Natural killer cell treated with Interleukin-12 subunit alpha and Interleukin-12 subunit beta and Interleukin-15 and Interleukin-18, amount 100 ng/mL, for 72 hours (primary cell): Measurements from ENCODE around the gene OMG. TPM values are rescaled to one million over a fixed set of nuclear protein-coding genes. Genes with fewer than 3 reads are reported as not detected.
A peak's percentile ranks its signal among the peaks of the same experiment; 100 is the strongest.
"Not testable (repeated sequence)": the region's sequence is repeated elsewhere in the genome, so short reads cannot be mapped to it uniquely, and the experiment has no call there.

ENCODE experiments used
- ATAC-seq, 2 donors: fragments of 150-1000 bp; cut with Tn5 transposase in 1 of 2; sonication (Bioruptor Pico), chemical (Tn5 transposase) in 1 of 2; 2 replicates each; pipeline ENCODE4 v1.10.0; 2021
- DNase-seq: peaks from one replicate; pipeline ENCODE4 v3.0.0; 2022; ENCODE audit warnings: low spot score
- H3K27ac Mint-ChIP-seq, 2 donors: 1 replicate in 1 of 2; 2 replicates in 1 of 2; pipeline ENCODE4 v1.8.0; 2022; ENCODE audit warnings: mixed read lengths in 2 of 2, mild to moderate bottlenecking in 1 of 2, moderate library complexity in 1 of 2
- H3K27me3 Mint-ChIP-seq, 2 donors: 1 replicate in 1 of 2; 2 replicates in 1 of 2; pipeline ENCODE4 v1.8.0; 2022; ENCODE audit warnings: mixed read lengths in 2 of 2
- H3K36me3 Mint-ChIP-seq: one replicate; pipeline ENCODE4 v1.8.0; 2022; ENCODE audit warnings: mixed read lengths
- H3K4me1 Mint-ChIP-seq, 2 donors: 1 replicate in 1 of 2; 2 replicates in 1 of 2; pipeline ENCODE4 v1.8.0; 2022; ENCODE audit warnings: low read depth in 2 of 2, mixed read lengths in 2 of 2, mild to moderate bottlenecking in 1 of 2
- H3K4me3 Mint-ChIP-seq: one replicate; pipeline ENCODE4 v1.8.0; 2022; ENCODE audit warnings: mixed read lengths
- H3K9me3 Mint-ChIP-seq: 2 replicates; pipeline ENCODE4 v1.8.0; 2022; ENCODE audit warnings: mixed read lengths
- total RNA-seq, 2 donors: library from RNA; stranded (reverse); gene quantifications; one replicate each; pipeline ENCODE4 v1.2.3, GENCODE V29; 2022

The OMG gene
- total RNA-seq, 2 donors from 2014 or later: 0.48 to 1.4 TPM

GRCh38 chr17:31314782-31315100 lies 17.7 kb upstream of the OMG start:
- DNase-seq: no peak
- Mint-ChIP-seq H3K27ac (peak overlapping the region; percentile 90 to 93), H3K4me1 (peaks cover 35 to 60% of the 10 kb centered on the region in 2 donors), H3K27me3 (no peaks in the 10 kb centered on the region), H3K9me3 (no peaks in the 10 kb centered on the region), H3K36me3 (peaks cover 11% of the 10 kb centered on the region), H3K4me3 (peak overlapping the region; percentile 79)
- no peak for ATAC-seq

GRCh38 chr17:31313982-31314781 lies 17.1 kb upstream of the OMG start, which contains the start of gene EVI2B:
TSS of gene EVI2B (minus strand) at chr17:31314054. CDS start at chr17:31305609, 8,445 bp downstream.
- Mint-ChIP-seq H3K27me3 (no peaks in the 10 kb centered on the region), H3K9me3 (no peaks in the 10 kb centered on the region), H3K4me3 (peak within 1 kb of the TSS; percentile 79), H3K27ac (peak within 1 kb of the TSS; percentile 90 to 93), H3K36me3 (peaks cover 11% of the 10 kb centered on the region), H3K4me1 (peaks cover 39 to 60% of the 10 kb centered on the region in 2 donors)
- DNase-seq: peak; percentile 65
- ATAC-seq: peak; percentile 77 to 79

GRCh38 chr17:31312223-31312622 lies 15.2 kb upstream of the OMG start:
- not testable (repeated sequence) for H3K9me3 Mint-ChIP-seq, DNase-seq, H3K36me3 Mint-ChIP-seq, ATAC-seq, H3K27me3 Mint-ChIP-seq
- H3K4me3 Mint-ChIP-seq: peak overlapping the region; percentile 79
- peak overlapping the region; percentile 90 to 93 for H3K27ac Mint-ChIP-seq
- H3K4me1 Mint-ChIP-seq: peaks cover 34 to 60% of the 10 kb centered on the region in 2 donors

GRCh38 chr17:31311526-31311925 lies 14.5 kb upstream of the OMG start:
- H3K9me3 Mint-ChIP-seq: no peaks in the 10 kb centered on the region
- peak overlapping the region; percentile 90 to 93 for H3K27ac Mint-ChIP-seq
- DNase-seq (no peak), ATAC-seq (peak; percentile 5 to 25)
- no peaks in the 10 kb centered on the region for H3K36me3 Mint-ChIP-seq
- H3K27me3 Mint-ChIP-seq: no peaks in the 10 kb centered on the region
- peaks cover 32 to 54% of the 10 kb centered on the region in 2 donors for H3K4me1 Mint-ChIP-seq
- peak overlapping the region; percentile 79 for H3K4me3 Mint-ChIP-seq

- Mint-ChIP-seq H3K36me3 (peaks cover 5% of the 10 kb centered on the region), H3K27me3 (no peaks in the 10 kb centered on the region), H3K4me1 (peaks cover 35 to 61% of the 10 kb centered on the region in 2 donors), H3K9me3 (no peaks in the 10 kb centered on the region), H3K4me3 (peak overlapping the region; percentile 79), H3K27ac (peak overlapping the region; percentile 90 to 93)
- no peak for DNase-seq
- ATAC-seq: peak in 1 of 2 donors; percentile 41
These were observed 13.8 kb upstream of the OMG start for GRCh38 chr17:31310886-31311285.

GRCh38 chr17:31310260-31310659 lies 13.2 kb upstream of the OMG start:
- Mint-ChIP-seq H3K27me3 (no peaks in the 10 kb centered on the region), H3K4me3 (peak overlapping the region; percentile 79), H3K36me3 (peaks cover 11% of the 10 kb centered on the region), H3K9me3 (peaks cover under 1% of the 10 kb centered on the region), H3K27ac (peak overlapping the region; percentile 90 to 93), H3K4me1 (peaks cover 37 to 67% of the 10 kb centered on the region in 2 donors)
- DNase-seq: no peak
- no peak for ATAC-seq

- Mint-ChIP-seq H3K4me1 (peaks cover 38 to 69% of the 10 kb centered on the region in 2 donors), H3K36me3 (peaks cover 18% of the 10 kb centered on the region)
- ATAC-seq: no peak
These were observed 12.5 kb upstream of the OMG start for GRCh38 chr17:31309556-31309955.

GRCh38 chr17:31308372-31309334 lies 11.6 kb upstream of the OMG start:
- H3K9me3 Mint-ChIP-seq: peaks cover 5% of the 10 kb centered on the region
- peaks cover 25% of the 10 kb centered on the region for H3K36me3 Mint-ChIP-seq
- no peak for DNase-seq

More at GRCh38 chr17:31309556-31309955, 12.5 kb upstream of the OMG start:
- no peak for DNase-seq
- peak overlapping the region; percentile 90 to 93 for H3K27ac Mint-ChIP-seq
- peak overlapping the region; percentile 79 for H3K4me3 Mint-ChIP-seq
- H3K27me3 Mint-ChIP-seq: no peaks in the 10 kb centered on the region
- H3K9me3 Mint-ChIP-seq: peaks cover 5% of the 10 kb centered on the region

GRCh38 chr17:31307640-31308039 lies 10.6 kb upstream of the OMG start:
- Mint-ChIP-seq H3K9me3 (peaks cover 5% of the 10 kb centered on the region), H3K4me3 (peak overlapping the region; percentile 79), H3K4me1 (peaks cover 38 to 71% of the 10 kb centered on the region in 2 donors), H3K36me3 (peaks cover 31% of the 10 kb centered on the region), H3K27ac (peak overlapping the region; percentile 90 to 93), H3K27me3 (no peaks in the 10 kb centered on the region)
- no peak for ATAC-seq
- DNase-seq: no peak

More at GRCh38 chr17:31308372-31309334, 11.6 kb upstream of the OMG start:
- H3K4me3 Mint-ChIP-seq: peak overlapping the region; percentile 79
- peak overlapping the region; percentile 90 to 93 for H3K27ac Mint-ChIP-seq
- peaks cover 38 to 71% of the 10 kb centered on the region in 2 donors for H3K4me1 Mint-ChIP-seq
- H3K27me3 Mint-ChIP-seq: no peaks in the 10 kb centered on the region
- peak; percentile 64 to 69 for ATAC-seq

- DNase-seq (no peak), ATAC-seq (no peak)
- no peak overlapping the region for H3K27ac Mint-ChIP-seq
- H3K9me3 Mint-ChIP-seq: no peaks in the 10 kb centered on the region
- peaks cover 7 to 17% of the 10 kb centered on the region in 2 donors for H3K4me1 Mint-ChIP-seq
- H3K4me3 Mint-ChIP-seq: no peak overlapping the region
- H3K36me3 Mint-ChIP-seq: peaks cover 14% of the 10 kb centered on the region
- no peaks in the 10 kb centered on the region for H3K27me3 Mint-ChIP-seq
These were observed 2.6 kb upstream of the OMG start for GRCh38 chr17:31299624-31300023.

GRCh38 chr17:31296142-31296541 lies 897 bp downstream of the OMG start:
- Mint-ChIP-seq H3K9me3 (no peaks in the 10 kb centered on the region), H3K4me3 (no peak overlapping the region), H3K4me1 (peaks cover 0 to 7% of the 10 kb centered on the region in 2 donors), H3K36me3 (no peaks in the 10 kb centered on the region), H3K27ac (no peak overlapping the region), H3K27me3 (no peaks in the 10 kb centered on the region)
- DNase-seq (no peak), ATAC-seq (no peak)

GRCh38 chr17:31295489-31295871 lies 1.6 kb downstream of the OMG start:
- no peak for DNase-seq
- no peaks in the 10 kb centered on the region for H3K27me3 Mint-ChIP-seq
- H3K36me3 Mint-ChIP-seq: no peaks in the 10 kb centered on the region
- H3K4me1 Mint-ChIP-seq: peaks cover under 1 to 8% of the 10 kb centered on the region in 2 donors
- no peaks in the 10 kb centered on the region for H3K9me3 Mint-ChIP-seq
- no peak for ATAC-seq
- H3K27ac Mint-ChIP-seq: no peak overlapping the region
- H3K4me3 Mint-ChIP-seq: no peak overlapping the region

GRCh38 chr17:31294820-31295488 lies 2.1 kb downstream of the OMG start:
- H3K4me3 Mint-ChIP-seq: no peak overlapping the region
- DNase-seq (no peak), ATAC-seq (no peak)
- no peaks in the 10 kb centered on the region for H3K9me3 Mint-ChIP-seq
- peaks cover 6 to 12% of the 10 kb centered on the region in 2 donors for H3K4me1 Mint-ChIP-seq
- H3K36me3 Mint-ChIP-seq: no peaks in the 10 kb centered on the region
- H3K27me3 Mint-ChIP-seq: no peaks in the 10 kb centered on the region
- no peak overlapping the region for H3K27ac Mint-ChIP-seq
